Cerebellar nuclear complex (tissue), 1 donor: ENCODE results near the gene PCGF5.
A peak's percentile ranks its signal among the peaks of the same experiment; 100 is the strongest.
"Not testable (repeated sequence)": the region's sequence is repeated elsewhere in the genome, so short reads cannot be mapped to it uniquely, and the experiment has no call there.

Experiments used
- DNase-seq, 2 experiments: peaks; one replicate each; lab custom pipeline; 2025; lab: John Stamatoyannopoulos, UW

The PCGF5 gene

GRCh38 chr10:91286572-91286971 is 66.1 kb downstream of the PCGF5 start:
- DNase-seq: no peak

DNA sequence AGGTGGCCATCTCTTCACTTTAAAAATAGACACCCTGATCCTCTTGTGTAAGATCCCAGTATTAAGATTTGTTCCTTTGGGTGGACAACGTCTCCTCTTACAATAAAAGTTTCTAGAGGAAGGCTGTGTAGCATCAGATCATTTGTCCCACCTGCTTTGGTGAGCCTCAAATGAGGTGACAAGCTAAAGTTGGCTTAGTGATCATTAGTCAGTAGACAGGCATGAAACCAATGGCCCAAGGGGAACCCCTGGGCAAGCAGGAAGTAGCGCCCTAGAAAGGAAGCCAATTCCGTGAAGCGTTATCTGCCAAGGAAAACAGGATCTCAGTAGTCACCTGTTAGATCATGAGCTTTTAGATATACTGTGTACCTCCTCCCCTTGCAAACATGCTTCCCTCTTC is 66.8 kb downstream of the PCGF5 start:
- no peak for DNase-seq

- DNase-seq: no peak
Measured at GRCh38 chr10:91287912-91288311, 67.4 kb downstream of the PCGF5 start.

- DNase-seq: no peak
Measured at GRCh38 chr10:91289305-91289704, 68.8 kb downstream of the PCGF5 start.

GRCh38 chr10:91290607-91291006 is 70.1 kb downstream of the PCGF5 start:
- no peak for DNase-seq

DNA sequence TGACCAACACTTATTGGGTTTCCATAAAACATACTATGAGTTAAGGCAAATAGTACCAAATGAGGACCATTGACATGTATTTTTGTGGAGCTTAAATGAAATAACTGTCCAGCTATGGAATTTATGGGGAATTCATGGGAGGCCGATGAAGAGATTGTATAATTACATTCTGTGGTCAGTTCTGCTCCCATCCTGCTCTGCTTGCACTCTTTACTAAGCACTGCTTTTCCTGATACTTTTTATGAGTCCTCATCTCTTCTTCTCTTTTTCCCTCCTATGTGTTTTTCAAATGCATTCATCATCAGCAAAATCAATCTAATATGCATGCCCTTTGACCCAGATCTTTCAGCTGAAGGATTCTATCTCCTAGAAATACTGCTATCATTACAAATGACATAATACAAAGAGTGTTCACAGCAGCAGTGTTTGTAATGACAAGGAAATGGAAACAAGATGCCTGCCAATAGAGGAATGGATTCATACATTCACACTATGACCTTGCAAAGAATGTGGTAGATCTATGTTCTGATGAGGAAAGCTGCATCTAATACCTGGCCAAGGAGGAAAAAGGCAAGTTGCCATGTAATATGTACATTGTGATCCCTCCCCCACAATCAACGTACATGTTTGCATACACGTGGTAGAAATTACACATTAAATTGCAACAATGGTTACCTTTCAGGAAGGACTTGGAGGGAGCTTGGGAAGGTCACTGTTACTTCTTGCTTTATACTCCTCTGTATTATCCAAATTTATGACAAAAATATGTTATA is 73.9 kb downstream of the PCGF5 start:
- DNase-seq: no peak

GRCh38 chr10:91295346-91295745 is 74.9 kb downstream of the PCGF5 start:
- DNase-seq: no peak

DNA sequence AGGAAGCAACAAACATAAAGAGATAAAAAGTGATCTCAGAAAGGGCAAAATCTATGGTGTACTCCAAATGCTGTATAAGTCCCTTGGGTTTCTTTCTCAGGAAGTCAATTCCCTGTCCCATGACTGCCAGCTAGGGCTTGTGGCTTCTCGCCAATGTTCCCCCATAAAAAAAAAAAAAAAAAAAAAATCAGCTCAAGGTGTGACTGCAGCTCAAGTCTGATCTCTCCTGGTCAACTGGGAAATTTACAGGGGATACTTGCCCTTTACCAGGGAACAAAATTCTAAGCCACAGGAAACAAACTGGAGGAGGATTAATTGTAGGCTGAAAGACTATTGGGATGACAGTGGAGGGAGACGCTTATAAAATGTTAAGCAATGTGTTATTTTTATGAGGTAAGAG is 76.0 kb downstream of the PCGF5 start:
- DNase-seq: no peak

DNA sequence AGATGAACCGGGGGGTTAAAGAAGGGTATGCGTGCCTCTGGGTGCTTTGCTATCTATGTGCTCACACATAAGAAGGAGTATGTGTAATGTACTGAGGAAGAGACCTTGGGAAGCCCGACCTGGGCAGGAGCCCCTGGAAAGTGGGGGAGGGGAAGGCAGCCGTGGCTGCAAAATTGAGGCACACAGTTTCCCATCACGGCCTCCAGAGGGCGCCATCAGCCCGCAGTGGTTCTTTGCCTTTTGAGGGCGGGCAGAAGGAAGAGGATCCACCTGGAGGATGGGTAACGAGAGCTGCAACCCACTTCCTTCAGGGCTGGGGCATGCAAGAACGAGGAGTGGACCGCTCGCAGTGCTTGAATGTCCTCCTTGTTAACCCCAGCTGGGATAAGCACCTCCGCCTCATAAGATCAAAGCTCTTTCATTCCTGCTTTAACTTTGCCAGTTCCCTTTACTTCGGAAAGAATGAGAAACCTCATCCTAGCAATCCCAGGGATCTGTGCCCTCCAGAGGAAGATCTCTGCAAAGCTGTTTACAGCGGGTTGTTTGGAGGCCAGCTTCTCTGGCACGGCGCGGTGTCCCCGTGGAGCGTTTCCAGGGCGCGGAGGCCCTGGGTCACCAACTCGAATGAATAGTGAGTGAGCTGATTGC is 77.9 kb downstream of the PCGF5 start:
- peak in 1 of 2 experiments; percentile 2 for DNase-seq

DNA sequence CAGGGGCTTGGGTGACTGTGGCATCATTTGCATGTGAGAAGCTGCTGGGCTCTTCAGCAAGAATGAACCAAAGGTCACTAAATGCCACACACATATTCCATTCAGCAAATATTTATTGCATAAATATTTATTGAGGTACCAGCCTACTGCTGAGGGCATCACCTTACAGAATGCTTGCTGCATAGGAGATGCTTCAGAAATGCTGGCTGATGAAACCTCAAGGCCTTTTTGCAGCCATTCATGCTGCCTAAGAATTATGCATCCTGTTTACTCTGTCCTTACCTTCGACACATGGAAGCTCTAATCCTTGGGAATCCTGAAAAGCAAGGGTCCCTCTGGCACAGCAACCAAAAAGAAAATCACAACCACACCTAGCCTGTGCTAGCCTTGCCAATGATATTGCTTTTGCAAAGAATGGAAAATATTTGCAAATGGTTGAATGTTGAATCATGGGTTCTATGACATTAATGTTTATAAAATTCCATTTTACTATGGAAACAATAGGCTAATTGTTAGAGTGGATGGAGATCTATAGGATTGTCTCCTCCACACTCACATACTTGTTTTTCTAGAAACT is 79.6 kb downstream of the PCGF5 start:
- DNase-seq: no peak

DNA sequence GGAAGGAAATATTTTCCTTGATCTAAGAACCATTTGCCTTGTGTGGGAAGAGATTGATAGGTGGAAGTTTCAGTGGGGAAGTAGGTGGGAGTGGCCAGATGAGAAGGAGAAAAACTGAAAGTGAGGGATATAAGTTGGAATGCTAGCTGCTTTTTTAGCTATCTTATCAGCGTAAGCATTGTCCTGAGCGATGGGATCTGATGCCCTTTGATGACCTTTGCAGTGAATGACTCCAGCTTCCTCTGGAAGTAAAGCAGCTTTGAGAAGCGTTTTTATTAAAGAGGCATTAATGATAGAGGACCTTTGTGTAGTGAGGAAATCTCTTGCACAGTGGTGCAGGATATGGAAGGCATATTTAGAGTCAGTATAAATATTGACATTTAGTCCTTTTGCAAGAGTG is 82.5 kb downstream of the PCGF5 start:
- DNase-seq: not testable (repeated sequence)

DNA sequence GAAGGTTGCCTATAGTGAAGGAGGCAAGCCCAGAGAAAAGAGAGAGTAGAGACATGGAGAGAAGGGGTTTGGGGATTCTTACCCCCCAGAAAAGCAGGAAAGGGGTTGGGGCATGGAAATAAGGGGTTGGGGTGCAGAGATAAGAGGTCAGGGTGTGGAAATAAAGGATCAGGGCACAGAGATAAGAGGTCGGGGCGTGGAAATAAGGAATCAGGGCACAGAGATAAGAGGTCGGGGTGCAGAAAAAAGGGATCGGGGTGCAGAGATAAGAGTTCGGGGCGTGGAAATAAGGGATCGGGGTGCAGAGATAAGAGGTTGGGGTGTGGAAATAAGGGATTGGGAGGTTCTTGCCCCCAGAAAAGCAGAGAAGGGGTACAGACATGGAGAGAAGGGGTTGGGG is 85.5 kb downstream of the PCGF5 start:
- DNase-seq: not testable (repeated sequence)

GRCh38 chr10:91307489-91307888 is 87.0 kb downstream of the PCGF5 start:
- DNase-seq: no peak

DNA sequence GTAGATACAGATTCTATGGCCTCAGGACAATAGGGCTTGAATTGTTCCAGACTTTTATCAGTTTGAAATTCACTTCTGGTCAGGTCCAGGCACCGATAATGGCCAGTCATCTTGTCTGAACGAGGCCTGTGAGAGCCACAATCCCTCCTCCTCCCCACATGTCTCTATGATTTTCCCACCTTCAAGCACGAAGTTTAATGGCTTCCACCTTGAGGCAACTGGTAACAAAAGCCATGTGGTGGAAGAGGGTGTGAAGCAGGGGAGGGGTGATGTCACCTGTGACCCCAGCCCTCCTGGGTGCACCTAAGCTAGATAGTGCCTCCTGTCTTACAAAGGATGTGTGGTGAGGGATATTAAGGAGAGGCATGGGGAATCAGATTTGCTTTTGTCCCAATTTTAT is 89.2 kb downstream of the PCGF5 start:
- DNase-seq: no peak

- no peak for DNase-seq
Measured at GRCh38 chr10:91311601-91312381, 91.3 kb downstream of the PCGF5 start.

GRCh38 chr10:91312382-91312733 is 91.9 kb downstream of the PCGF5 start:
- no peak for DNase-seq

- no peak for DNase-seq
Measured at GRCh38 chr10:91313796-91314485, 93.5 kb downstream of the PCGF5 start.

DNA sequence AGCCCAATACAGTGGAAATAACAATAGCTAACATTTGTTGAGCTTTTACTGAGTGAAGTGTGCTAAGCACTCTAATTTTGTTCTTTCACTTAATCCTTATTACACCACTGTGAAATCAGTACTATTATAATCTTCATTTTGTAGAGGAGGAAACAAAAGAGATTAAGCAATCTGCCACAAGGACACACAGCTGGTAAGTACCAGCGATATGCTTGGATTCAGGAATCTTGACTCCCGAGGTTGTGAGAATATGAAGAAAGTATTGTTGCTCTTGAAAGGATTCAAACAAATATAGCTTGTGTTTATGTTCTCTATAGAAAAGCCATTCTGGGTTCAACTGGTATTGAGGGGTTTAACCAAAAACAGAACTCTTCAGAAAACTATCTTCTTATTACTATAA is 96.0 kb downstream of the PCGF5 start:
- no peak for DNase-seq

DNA sequence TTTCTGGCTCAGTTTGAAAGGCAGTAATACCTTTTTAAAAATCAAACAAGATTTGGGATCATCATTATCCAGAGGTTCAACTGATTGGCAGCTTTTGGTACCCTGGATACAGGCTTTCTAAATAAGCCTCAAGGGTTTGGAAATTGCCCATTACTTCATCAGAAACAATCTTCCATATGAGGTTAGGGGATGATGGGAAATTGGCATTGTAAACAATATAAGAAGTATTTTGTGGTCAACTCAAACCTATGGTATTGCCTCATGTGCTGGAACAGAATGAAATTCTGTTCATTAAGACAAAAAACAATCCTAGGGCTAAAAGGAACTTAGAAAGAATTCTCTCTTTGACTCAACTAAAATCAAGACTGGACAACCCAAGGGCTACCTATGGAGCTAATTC is 97.1 kb downstream of the PCGF5 start:
- DNase-seq: no peak

DNA sequence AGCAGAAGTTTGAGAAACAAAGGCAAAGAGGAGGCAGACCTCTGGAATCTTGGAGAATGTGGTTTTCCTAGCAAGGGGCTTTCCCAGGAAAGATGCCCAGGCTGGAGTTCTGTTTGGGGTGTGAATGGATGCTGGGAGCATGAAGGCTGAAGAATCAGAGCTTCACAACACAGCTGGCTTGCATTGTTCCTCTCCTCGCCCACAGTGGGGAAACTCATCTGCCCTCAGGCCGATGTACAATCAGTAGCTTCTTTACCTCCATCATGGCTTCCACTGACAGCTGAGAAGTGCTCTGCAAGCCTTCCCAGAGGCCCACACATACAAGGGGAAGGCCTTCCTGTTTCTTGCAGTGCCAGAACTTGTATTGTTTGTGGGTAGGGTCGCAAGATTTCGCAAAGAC is 98.9 kb downstream of the PCGF5 start:
- no peak for DNase-seq

- DNase-seq: not testable (repeated sequence)
Measured at GRCh38 chr10:91323293-91323905, 102.9 kb downstream of the PCGF5 start.
